SK-N-SH treated with all-trans-retinoic acid at 6 μM for 48 hours (cell line): ENCODE results near the gene ARAP1.

Experiments used
- ISL1 ChIP-seq: fragments of 250-450 bp; sonication (Bioruptor Pico); IDR thresholded peaks from 2 replicates; pipeline ENCODE4 v2.1.2; 2022; ENCODE audit warnings: mild to moderate bottlenecking, moderate library complexity
- ZFP3 ChIP-seq: fragments of 250-450 bp; sonication (Bioruptor Pico); IDR thresholded peaks from 2 replicates; pipeline ENCODE4 v1.5.0; 2020; ENCODE audit warnings: mild to moderate bottlenecking, moderate library complexity

DNA sequence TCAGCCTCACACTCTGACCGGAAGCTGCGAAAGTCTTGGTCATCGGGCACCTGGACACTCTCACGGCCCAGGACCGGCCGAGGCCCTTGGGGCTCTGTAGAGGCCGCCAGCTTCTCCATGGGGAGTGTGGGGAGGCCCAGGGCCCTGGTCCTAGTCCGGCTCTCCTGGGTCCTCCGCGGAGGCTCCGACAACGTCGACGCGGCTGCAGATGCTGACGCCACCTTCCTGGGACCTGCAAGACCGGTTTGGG lies 28.8 kb upstream of the ARAP1 start:
- no peak for TF ChIP-seq ZFP3
- TF ChIP-seq ISL1 (CRISPR knock-in tag): no peak
